ENCODE measurements around the gene NLRP6. TPM values are rescaled to one million over a fixed set of nuclear protein-coding genes. Genes with fewer than 3 reads are reported as not detected.

The NLRP6 gene
- total RNA-seq, 4 donors from 2014 or later, result 0.23 to 1.9 TPM; not detected in 2

DNA sequence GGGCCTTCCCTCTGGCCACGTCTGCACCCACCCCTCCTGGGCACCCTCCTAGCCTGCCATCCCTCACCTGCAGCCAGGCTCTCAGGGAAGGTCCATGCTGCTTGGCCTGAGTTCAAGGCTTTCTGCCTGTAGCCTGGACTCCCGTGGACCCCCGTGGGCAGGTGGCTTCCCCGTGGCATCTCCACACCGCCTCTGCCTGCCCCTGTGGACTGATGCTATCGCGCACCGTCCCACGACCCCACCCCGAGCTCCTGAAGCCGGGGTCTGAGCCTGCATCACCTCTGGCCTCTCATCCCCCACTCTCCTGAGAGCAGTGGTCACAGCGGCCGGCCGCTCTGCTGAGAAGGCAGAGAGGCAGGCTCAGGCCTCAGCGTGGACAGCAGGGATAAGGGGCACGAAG, 16.6 kb downstream of the NLRP6 start:
- peaks cover 0 to 17% (median 6%) of the 10 kb centered on the region in 3 donors for H3K4me1 ChIP-seq
- no peak overlapping the region for H3K4me3 ChIP-seq
- peaks cover 43% of the 10 kb centered on the region for H3K27me3 ChIP-seq
- no peak for ATAC-seq
- TF ChIP-seq, protein P1, sequence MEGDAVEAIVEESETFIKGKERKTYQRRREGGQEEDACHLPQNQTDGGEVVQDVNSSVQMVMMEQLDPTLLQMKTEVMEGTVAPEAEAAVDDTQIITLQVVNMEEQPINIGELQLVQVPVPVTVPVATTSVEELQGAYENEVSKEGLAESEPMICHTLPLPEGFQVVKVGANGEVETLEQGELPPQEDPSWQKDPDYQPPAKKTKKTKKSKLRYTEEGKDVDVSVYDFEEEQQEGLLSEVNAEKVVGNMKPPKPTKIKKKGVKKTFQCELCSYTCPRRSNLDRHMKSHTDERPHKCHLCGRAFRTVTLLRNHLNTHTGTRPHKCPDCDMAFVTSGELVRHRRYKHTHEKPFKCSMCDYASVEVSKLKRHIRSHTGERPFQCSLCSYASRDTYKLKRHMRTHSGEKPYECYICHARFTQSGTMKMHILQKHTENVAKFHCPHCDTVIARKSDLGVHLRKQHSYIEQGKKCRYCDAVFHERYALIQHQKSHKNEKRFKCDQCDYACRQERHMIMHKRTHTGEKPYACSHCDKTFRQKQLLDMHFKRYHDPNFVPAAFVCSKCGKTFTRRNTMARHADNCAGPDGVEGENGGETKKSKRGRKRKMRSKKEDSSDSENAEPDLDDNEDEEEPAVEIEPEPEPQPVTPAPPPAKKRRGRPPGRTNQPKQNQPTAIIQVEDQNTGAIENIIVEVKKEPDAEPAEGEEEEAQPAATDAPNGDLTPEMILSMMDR (IDR thresholded peaks at IDR 0.05), result no peak
- TF ChIP-seq POLR2AphosphoS5 (IDR thresholded peaks at IDR 0.05), result no peak
- peaks cover 0 to 35% of the 10 kb centered on the region in 2 donors for H3K36me3 ChIP-seq
- WGBS, 2 donors (ENCODE audit: low coverage in 1 of 2), result 67% methylated on average over 1 of the region's 16 CpGs; no CpG with 5 or more reads in 1 of the 2 donors
- H3K9me3 ChIP-seq, result no peaks in the 10 kb centered on the region
- H3K27ac ChIP-seq, result no peak overlapping the region

DNA sequence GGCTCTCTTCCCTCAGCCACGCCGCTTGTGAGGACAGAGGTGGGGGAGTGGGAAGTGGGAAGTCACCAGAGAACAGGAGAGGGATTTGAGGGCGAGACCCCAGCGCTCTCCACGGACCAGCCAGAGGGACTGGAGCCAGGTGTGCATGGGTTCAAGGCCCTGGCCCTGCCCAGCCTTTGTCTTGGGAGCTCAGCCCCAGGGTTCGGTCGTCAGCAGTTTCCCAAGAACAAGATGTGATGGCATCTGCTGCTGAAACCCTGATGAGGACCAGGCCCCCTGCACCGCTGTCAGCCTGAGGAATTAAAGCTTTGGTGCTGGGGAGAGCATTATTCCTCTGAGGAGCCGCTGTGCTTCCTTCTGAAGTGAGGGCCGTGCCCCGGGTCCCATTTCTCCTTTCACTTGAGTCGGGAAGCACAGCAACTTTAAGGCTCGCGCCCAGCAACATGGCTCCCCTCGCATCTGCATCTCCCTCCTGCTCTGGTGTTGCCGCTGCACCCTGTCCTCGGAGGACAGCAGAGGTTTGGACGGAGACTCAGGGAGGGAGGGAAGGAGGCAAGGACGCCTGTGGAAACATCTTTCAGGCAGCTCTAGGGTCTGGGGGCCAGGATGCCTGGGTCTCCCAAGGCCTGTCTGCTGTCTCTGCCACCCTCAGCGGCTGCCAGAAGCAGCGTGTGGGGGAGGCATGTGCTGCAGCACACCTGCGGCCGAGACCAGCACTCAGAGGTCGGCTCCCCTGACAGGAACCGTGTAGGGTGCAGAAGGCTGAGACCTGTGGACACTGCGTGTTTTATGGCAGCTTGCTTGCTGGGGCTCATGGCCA, 17.4 kb downstream of the NLRP6 start:
- no peak overlapping the region for H3K4me3 ChIP-seq
- H3K9me3 ChIP-seq, result no peaks in the 10 kb centered on the region
- peaks cover 51% of the 10 kb centered on the region for H3K27me3 ChIP-seq
- TF ChIP-seq EP300 (IDR thresholded peaks at IDR 0.05) (no peak), POLR2A (IDR thresholded peaks at IDR 0.05) (no peak), POLR2AphosphoS5 (IDR thresholded peaks at IDR 0.05) (no peak)
- TF ChIP-seq, protein P1 (IDR thresholded peaks at IDR 0.05), result no peak
- WGBS, 2 donors (ENCODE audit: low coverage in 1 of 2), result 47% methylated on average over 3 of the region's 26 CpGs; no CpG with 5 or more reads in 1 of the 2 donors
- no peak overlapping the region for H3K27ac ChIP-seq
- ATAC-seq, result no peak
- H3K4me1 ChIP-seq, result peaks cover 0 to 15% (median 4%) of the 10 kb centered on the region in 3 donors
- peaks cover 0 to 35% of the 10 kb centered on the region in 2 donors for H3K36me3 ChIP-seq

DNA sequence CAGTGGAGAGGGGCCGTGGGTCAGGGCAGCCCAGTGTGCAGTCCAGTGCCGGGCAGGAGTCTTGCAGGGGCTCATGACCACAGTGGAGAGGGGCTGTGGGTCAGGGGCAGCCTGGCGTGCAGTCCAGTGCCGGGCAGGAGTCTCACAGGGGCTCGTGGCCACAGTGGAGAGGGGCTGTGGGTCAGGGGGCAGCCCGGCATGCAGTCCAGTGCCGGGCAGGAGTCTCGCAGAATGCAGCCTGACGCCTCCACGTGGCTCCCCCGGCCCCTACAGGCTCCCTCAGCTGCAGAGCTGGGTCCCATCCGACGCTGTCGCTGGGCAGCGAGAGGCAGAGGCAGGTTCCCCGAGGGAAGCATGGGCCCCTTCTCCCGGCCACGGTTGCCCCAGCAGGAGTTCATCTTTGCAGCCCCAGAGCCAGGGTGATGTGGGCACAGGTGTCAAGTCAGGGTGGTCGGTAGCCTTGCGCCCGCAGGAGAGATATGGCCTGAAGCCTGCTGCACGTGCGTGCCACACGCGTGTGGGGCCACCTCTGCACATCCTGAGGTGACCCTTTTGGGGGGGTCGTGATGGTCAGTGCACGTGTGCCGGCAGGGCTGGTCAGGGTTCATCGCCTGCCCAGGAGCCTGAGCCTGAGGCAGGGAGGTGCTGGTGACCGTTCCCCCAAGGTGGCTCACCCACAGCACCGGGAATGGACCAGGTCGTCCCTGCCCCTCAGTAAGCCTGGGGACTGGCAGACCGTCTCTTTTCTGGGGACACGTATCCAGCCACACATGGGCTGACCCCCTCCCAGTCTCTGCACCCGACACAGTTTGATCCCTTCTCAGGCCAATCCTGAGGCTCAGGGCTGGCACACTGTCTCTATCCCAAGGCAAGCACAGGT, 18.2 kb downstream of the NLRP6 start:
- peaks cover 59% of the 10 kb centered on the region for H3K27me3 ChIP-seq
- no peaks in the 10 kb centered on the region for H3K9me3 ChIP-seq
- no peak overlapping the region for H3K4me3 ChIP-seq
- WGBS, 2 donors (ENCODE audit: low coverage in 1 of 2), result 40 to 80% methylated on average over 1 to 3 of the region's 35 CpGs
- H3K36me3 ChIP-seq, result peaks cover 0 to 35% of the 10 kb centered on the region in 2 donors
- peaks cover 0 to 15% (median 4%) of the 10 kb centered on the region in 3 donors for H3K4me1 ChIP-seq
- TF ChIP-seq POLR2A (IDR thresholded peaks at IDR 0.05) (no peak), POLR2AphosphoS5 (IDR thresholded peaks at IDR 0.05) (no peak), EP300 (IDR thresholded peaks at IDR 0.05) (no peak)
- TF ChIP-seq, protein P1 (IDR thresholded peaks at IDR 0.05), result no peak
- H3K27ac ChIP-seq, result no peak overlapping the region
- no peak for ATAC-seq

DNA sequence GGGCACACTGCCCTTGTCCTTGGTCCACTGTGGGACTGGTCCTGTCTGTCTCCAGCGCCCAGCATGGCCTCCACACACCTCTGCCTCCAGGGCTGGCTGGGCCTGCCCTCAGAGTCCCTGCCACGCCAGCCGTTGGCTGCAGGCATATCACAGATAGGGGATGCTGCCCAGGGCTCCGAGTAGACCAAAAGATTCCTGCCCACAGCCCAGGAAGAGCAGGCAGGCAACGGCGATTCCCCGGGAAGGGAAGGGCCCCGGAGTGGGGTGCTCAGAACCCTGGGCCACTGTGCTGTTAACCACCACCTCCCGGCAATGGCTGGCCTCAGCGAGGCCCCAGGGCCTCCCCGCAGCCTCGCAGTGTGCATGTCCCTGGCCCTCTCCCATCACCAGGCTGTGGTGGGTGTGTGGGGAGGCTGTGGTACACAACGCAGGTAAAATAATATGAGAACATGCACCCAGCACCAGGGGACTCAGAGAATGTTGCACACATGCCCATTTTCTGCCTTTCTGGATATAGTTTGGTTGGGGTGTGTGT, 18.9 kb downstream of the NLRP6 start:
- Histone ChIP-seq H3K27ac (peak overlapping the region in 1 of 4 donors; percentile 47), H3K36me3 (peaks cover 0 to 30% of the 10 kb centered on the region in 2 donors), H3K4me1 (peaks cover 0 to 15% (median 4%) of the 10 kb centered on the region in 3 donors), H3K27me3 (peaks cover 59% of the 10 kb centered on the region), H3K9me3 (no peaks in the 10 kb centered on the region), H3K4me3 (no peak overlapping the region)
- no CpG with 5 or more reads among the region's 13 CpGs for WGBS, 2 donors (ENCODE audit: low coverage in 1 of 2)
- TF ChIP-seq, protein P1 (IDR thresholded peaks at IDR 0.05), result no peak
- TF ChIP-seq POLR2AphosphoS5 (IDR thresholded peaks at IDR 0.05) (no peak), EP300 (IDR thresholded peaks at IDR 0.05) (no peak), POLR2A (IDR thresholded peaks at IDR 0.05) (no peak)
- ATAC-seq, result no peak

All from gastroesophageal sphincter (tissue), 4 donors.